HEK293T (cell line): ENCODE results near the gene ERVFRD-1.

Experiments used
- BHLHE40 ChIP-seq: fragments of 450-650 bp; IDR thresholded peaks from 2 replicates; pipeline ENCODE4 v1.6.1; 2016; ENCODE audit warnings: mild to moderate bottlenecking, moderate library complexity, borderline replicate concordance
- FOXK2 ChIP-seq: fragments of 450-650 bp; IDR thresholded peaks from 2 replicates; pipeline ENCODE4 v1.6.1; 2016; ENCODE audit warnings: mild to moderate bottlenecking

- TF ChIP-seq FOXK2 (no peak), BHLHE40 (no peak)
Measured at GRCh38 chr6:11067348-11067747, 44.2 kb downstream of the ERVFRD-1 start.
